Kidney capillary endothelial cell (primary cell): ENCODE data around the gene PHF2.

Source experiments
- DNase-seq: peaks from one replicate; pipeline ENCODE4 v3.0.0-alpha.2; 2018; ENCODE audit warnings: low spot score

PHF2 gene

DNA sequence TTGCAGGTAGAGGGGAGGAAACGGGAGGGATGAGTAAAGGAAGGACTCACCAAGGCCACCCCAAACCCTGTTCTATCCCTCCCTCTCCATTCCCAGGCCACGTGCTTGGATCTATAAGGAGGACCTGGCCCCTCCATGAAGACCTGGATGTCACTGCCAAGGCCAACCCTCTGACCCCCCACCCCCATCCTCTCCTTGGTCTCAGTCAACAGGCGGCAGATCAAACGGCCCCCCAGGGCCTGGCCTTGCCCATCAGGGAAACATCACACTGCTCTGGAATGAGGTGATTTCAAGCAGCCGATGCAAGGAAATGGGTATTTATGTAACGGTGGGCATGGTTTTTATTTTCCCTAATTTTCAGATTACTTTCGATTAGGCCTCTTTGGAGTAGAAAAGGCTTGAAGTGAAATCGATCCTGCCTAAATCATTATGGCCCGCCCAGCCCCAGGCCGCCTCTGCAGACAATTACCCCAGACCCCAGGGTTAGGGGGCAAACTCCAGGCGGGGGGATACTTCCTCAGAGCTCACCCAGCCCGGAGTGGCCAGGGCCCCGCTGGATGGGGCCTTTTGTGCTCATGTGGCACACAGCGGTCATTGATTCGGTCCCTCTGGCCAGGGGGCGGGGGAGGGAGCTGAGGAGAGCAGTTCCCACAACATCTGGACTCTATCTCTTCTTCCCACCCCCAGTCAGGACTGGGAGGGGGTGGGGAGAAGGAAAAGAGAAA, 125.3 kb downstream of the PHF2 start:
- DNase-seq, result no peak

DNA sequence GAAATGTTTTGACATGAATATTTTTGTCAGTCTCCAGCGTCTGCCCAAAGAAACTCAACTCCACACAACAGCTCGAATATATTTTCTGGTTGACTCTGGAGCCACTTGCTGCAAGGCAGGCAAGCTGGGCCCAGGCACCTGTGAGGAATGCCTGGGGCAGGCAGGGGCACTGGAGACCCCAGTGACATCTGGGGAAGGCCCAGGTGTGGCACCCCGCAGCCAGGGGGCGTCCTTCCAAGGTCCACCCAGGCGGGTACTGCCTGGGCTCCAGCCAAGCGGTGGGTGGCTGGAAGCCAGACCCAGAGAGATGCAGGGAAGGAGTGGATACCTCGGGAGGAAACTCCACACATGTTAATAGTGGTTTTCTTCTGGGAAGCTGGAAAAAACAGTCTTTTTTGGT, 125.9 kb downstream of the PHF2 start:
- DNase-seq, result no peak

DNA sequence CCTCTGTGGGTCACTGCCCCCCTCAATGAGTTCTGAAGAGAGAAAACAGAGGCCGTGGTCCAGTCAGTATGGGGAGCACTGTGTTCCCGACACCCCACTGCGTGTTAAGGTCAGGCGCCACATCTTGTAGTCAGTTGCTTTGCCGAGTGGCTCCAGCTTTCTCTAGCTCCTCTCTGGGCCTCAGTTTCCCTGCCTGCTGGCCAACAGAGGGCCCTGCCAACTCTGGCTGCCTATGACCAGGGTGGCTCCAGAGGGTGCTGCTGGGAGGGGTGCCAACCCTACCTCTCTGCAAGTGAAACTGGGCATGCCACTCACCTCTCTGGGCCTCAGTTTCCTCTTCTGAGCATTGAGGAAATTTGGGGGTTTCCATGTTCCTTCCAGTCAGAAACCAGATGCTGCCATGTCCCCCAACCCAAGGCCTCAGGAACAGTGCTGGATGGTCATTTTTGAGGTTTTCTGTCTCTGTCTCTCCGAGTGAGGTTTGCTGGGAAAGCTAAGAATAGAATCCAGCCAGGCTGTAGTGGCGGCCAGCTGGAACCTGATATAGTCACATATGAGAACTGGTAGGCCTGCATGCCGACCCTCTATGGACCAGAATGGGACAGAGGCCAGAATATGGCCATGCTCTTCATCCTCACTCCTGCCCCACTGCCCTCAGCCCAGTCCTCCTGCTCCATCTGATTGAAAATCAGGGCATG, 132.1 kb downstream of the PHF2 start:
- DNase-seq, result no peak

- DNase-seq, result no peak
These were observed 132.6 kb downstream of the PHF2 start for GRCh38 chr9:93708987-93709302.

GRCh38 chr9:93709600-93710369, 133.4 kb downstream of the PHF2 start:
- no peak for DNase-seq

GRCh38 chr9:93710370-93710723, 134.0 kb downstream of the PHF2 start:
- DNase-seq, result no peak

GRCh38 chr9:93711002-93711401, 134.6 kb downstream of the PHF2 start:
- no peak for DNase-seq

- DNase-seq, result no peak
These were observed 136.5 kb downstream of the PHF2 start for GRCh38 chr9:93712896-93713295.

DNA sequence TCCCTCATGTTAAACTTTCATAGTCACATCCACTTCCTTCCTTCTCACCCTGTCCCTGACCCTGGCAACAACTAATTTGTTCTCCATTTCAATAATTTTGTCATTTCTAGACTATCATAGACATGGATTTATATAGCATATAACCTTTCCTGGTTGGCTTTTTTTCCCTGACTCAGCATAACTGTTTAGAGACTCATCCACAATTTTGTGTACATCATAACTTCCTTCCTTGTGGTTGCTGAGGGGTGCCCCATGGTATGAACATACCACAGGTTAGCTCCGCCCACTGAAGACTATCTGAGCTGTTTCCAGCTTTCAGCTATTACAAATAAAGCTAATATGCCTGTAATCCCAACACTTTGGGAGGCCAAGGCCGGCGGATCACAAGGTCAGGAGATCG, 137.3 kb downstream of the PHF2 start:
- no peak for DNase-seq

- DNase-seq, result no peak
These were observed 145.1 kb downstream of the PHF2 start for GRCh38 chr9:93721417-93721965.

- no peak for DNase-seq
These were observed 148.5 kb downstream of the PHF2 start for GRCh38 chr9:93724852-93725251.

- DNase-seq, result no peak
These were observed 149.0 kb downstream of the PHF2 start for GRCh38 chr9:93725382-93725781.

DNA sequence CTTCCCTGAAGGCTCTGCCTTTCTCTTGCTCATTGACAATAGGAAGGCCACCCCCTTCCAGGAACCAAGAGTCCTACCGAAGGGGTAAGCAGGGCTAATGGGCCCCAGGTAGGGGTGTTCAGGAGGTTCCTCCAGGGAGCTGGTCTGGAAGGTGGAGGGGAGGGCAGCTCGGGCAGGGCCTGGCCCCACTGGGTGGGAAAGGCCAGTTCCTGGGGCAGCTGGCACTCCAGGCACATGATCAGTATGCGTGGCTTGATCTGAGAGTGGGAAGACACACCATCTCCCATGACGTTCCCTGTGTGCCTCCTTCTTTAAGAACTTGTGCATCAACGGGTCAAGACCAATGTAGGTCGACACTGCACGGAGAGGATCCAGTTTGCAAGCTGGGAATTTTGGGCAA, 149.8 kb downstream of the PHF2 start:
- DNase-seq, result no peak
